ENCODE data around the gene CFDP1.

CFDP1 gene

GRCh38 chr16:75477680-75478473 is 44.6 kb upstream of the CFDP1 start:
- no peak for DNase-seq (ENCODE audit: low read depth)
- TF ChIP-seq CTCF (IDR thresholded peaks at IDR 0.05; ENCODE audit: low read length, missing control alignments) = no peak
- no peak overlapping the region for H3K4me3 ChIP-seq (replicated peaks; ENCODE audit: low read depth, low read length)

DNA sequence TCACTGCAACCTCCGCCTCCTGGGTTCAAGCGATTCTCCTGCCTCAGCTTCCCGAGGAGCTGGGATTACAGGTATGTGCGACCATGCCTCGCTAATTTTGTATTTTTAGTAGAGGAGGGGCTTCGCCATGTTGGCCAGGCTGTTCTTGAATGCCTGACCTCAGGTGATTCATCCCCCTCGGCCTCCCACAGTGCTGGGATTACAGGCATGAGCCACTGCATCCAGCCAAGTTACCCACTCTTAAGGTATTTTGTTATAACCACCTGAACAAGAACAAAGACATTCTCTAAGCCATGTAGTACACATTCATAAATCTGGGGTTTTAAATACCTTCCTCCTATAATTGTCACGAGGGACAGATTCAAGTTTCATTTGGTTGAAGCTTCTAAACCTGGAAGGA is 43.5 kb upstream of the CFDP1 start:
- no peak overlapping the region for H3K4me3 ChIP-seq (replicated peaks; ENCODE audit: low read depth, low read length)
- TF ChIP-seq CTCF (IDR thresholded peaks at IDR 0.05; ENCODE audit: low read length, missing control alignments) = no peak
- no peak for DNase-seq (ENCODE audit: low read depth)

- no peak overlapping the region for H3K4me3 ChIP-seq (replicated peaks; ENCODE audit: low read depth, low read length)
- no peak for TF ChIP-seq CTCF (IDR thresholded peaks at IDR 0.05; ENCODE audit: low read length, missing control alignments)
- no peak for DNase-seq (ENCODE audit: low read depth)
Measured at GRCh38 chr16:75475420-75475847, 42.1 kb upstream of the CFDP1 start.

DNA sequence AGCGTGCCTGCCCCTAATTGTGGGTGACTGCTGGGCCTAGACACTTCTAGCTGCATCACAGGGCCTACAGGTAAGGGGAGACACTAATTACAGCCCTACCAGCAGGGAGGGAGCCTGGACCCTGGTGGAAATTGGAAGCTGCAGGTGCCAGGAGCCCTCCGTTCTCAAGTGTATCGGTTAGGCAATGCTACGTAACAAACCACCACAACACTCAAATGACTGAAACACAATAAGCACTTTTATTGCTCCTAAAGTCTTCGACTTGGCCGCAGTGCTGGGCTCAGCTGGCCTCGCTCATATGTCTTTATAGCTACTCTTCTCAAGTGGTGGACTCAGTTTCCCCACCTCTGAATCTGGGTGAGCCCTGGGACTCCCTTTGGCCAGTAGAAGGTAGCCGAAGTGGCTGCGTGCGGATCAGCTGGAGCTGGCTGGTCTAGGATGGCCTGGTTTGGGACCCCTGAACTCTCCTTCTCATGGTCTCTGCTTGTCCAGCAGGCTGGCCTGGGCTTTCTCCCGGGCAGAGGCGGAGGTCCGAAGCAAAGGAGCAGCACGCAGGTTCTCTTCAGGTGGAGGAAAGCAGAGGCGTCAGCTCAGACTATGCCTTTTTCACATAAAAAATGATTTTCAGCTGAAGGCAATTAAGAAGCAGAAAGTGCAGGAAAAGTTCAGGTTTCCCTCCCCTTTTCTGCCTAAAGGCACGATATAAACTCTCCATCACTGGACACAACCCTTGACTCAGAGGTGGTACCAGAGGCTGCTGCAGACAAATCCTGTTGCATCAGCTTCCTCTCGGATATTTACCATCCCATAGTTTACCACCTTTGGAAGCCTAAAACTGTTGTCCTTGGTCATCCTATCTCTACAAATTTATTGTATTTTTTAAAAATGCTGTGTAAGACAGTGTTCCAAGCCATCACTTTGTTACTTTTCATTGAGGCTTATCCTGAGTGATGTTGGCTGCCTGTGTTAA is 39.9 kb upstream of the CFDP1 start:
- DNase-seq (ENCODE audit: low read depth) = no peak
- TF ChIP-seq CTCF (IDR thresholded peaks at IDR 0.05; ENCODE audit: low read length, missing control alignments) = no peak
- H3K4me3 ChIP-seq (replicated peaks; ENCODE audit: low read depth, low read length) = no peak overlapping the region

GRCh38 chr16:75471723-75472633 is 38.7 kb upstream of the CFDP1 start:
- peak; percentile 77 for DNase-seq (ENCODE audit: low read depth)
- peak; percentile 83 for TF ChIP-seq CTCF (IDR thresholded peaks at IDR 0.05; ENCODE audit: low read length, missing control alignments)
- H3K4me3 ChIP-seq (replicated peaks; ENCODE audit: low read depth, low read length) = no peak overlapping the region

DNA sequence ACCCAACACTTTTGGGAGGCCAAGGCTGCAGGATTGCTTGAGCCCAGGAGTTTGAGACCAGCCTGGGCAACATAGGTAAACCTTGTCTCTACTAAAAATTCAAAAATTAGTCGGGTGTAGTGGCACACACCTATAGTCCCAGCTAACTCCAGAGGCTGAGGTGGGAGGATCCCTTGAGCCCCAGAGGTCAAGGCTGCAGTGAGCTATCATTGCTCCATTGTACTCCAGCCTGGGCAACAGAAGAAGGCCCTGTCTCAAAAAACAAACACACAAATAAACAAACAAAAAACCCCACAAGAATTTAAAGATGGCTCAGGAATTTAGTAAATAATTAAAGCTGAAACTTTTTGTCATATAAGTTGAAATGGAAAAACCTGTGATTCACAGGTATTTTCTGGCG is 33.5 kb upstream of the CFDP1 start:
- no peak for TF ChIP-seq CTCF (IDR thresholded peaks at IDR 0.05; ENCODE audit: low read length, missing control alignments)
- no peak for DNase-seq (ENCODE audit: low read depth)
- no peak overlapping the region for H3K4me3 ChIP-seq (replicated peaks; ENCODE audit: low read depth, low read length)
